Natural killer cell treated with Interleukin-12 subunit alpha and Interleukin-12 subunit beta and Interleukin-15 and Interleukin-18, amount 100 ng/mL, for 72 hours (primary cell): Measurements from ENCODE around the gene TMEM222. TPM values are rescaled to one million over a fixed set of nuclear protein-coding genes. Genes with fewer than 3 reads are reported as not detected.
A peak's percentile ranks its signal among the peaks of the same experiment; 100 is the strongest.
"Not testable (repeated sequence)": the region's sequence is repeated elsewhere in the genome, so short reads cannot be mapped to it uniquely, and the experiment has no call there.

Experiments
- ATAC-seq, 2 donors: fragments of 150-1000 bp; cut with Tn5 transposase in 1 of 2; sonication (Bioruptor Pico), chemical (Tn5 transposase) in 1 of 2; 2 replicates each; pipeline ENCODE4 v1.10.0; 2021
- DNase-seq: peaks from one replicate; pipeline ENCODE4 v3.0.0; 2022; ENCODE audit warnings: low spot score
- H3K27ac Mint-ChIP-seq, 2 donors: 1 replicate in 1 of 2; 2 replicates in 1 of 2; pipeline ENCODE4 v1.8.0; 2022; ENCODE audit warnings: mixed read lengths in 2 of 2, mild to moderate bottlenecking in 1 of 2, moderate library complexity in 1 of 2
- H3K27me3 Mint-ChIP-seq, 2 donors: 1 replicate in 1 of 2; 2 replicates in 1 of 2; pipeline ENCODE4 v1.8.0; 2022; ENCODE audit warnings: mixed read lengths in 2 of 2
- H3K36me3 Mint-ChIP-seq: one replicate; pipeline ENCODE4 v1.8.0; 2022; ENCODE audit warnings: mixed read lengths
- H3K4me1 Mint-ChIP-seq, 2 donors: 1 replicate in 1 of 2; 2 replicates in 1 of 2; pipeline ENCODE4 v1.8.0; 2022; ENCODE audit warnings: low read depth in 2 of 2, mixed read lengths in 2 of 2, mild to moderate bottlenecking in 1 of 2
- H3K4me3 Mint-ChIP-seq: one replicate; pipeline ENCODE4 v1.8.0; 2022; ENCODE audit warnings: mixed read lengths
- H3K9me3 Mint-ChIP-seq: 2 replicates; pipeline ENCODE4 v1.8.0; 2022; ENCODE audit warnings: mixed read lengths
- total RNA-seq, 2 donors: library from RNA; stranded (reverse); gene quantifications; one replicate each; pipeline ENCODE4 v1.2.3, GENCODE V29; 2022

TMEM222 gene, protein sequence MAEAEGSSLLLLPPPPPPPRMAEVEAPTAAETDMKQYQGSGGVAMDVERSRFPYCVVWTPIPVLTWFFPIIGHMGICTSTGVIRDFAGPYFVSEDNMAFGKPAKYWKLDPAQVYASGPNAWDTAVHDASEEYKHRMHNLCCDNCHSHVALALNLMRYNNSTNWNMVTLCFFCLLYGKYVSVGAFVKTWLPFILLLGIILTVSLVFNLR
- 10 to 100 TPM; 40.6 to 49.5 TPM for total RNA-seq

DNA sequence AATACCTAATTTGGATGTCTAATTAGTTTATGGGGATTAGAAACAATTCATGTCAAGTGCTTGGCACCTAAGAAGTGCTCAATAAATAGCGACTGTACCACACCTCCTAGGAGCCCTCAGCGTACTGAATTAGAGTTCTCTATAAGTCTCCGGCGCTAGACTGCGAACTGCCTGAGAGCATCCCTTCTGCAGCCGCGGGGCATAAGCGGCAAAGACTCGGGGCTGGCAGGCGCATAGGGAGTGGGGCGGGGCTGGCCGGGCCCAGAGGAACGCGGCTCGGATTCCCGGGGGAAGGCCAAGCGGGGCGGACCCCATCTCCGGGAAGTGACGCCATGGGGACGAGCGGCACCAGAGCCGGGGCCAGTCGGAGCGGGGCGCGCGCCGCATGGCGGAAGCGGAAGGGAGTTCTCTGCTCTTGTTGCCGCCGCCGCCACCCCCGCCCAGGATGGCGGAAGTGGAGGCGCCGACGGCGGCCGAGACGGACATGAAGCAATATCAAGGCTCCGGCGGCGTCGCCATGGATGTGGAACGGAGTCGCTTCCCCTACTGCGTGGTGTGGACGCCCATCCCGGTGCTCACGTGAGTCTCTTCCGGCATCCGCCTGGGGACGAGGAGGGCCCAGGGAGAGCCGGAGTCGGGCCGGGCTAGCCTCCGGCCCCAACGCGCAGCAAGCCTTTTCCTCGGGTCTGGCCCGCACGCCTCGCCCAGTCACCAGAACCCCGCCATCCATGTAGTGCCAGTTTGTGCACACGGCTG lies at the start of gene TMEM222:
Gene TMEM222 (plus strand): TSS at position 351 of the 756 bp plus-strand sequence. CDS start 35 bp downstream, at position 386.
- Mint-ChIP-seq H3K4me3 (peak within 1 kb of the TSS; percentile 94), H3K36me3 (no peaks in the 10 kb centered on the region), H3K27me3 (peaks cover 8% of the 10 kb centered on the region in 2 donors), H3K4me1 (peaks cover 19 to 29% of the 10 kb centered on the region in 2 donors), H3K9me3 (no peaks in the 10 kb centered on the region), H3K27ac (peak within 1 kb of the TSS; percentile 88 to 93)
- DNase-seq, result peak; percentile 99
- peak; percentile 99 for ATAC-seq

GRCh38 chr1:27274204-27274603 lies 47.8 kb upstream of the TMEM222 start:
- ATAC-seq (no peak), DNase-seq (no peak)
- Mint-ChIP-seq H3K36me3 (no peaks in the 10 kb centered on the region), H3K4me1 (peaks cover 11 to 13% of the 10 kb centered on the region in 2 donors), H3K4me3 (no peak overlapping the region), H3K27me3 (no peaks in the 10 kb centered on the region), H3K27ac (no peak overlapping the region), H3K9me3 (no peaks in the 10 kb centered on the region)

GRCh38 chr1:27275696-27276095 lies 46.3 kb upstream of the TMEM222 start:
- H3K9me3 Mint-ChIP-seq, result no peaks in the 10 kb centered on the region
- DNase-seq (no peak), ATAC-seq (no peak)
- no peaks in the 10 kb centered on the region for H3K27me3 Mint-ChIP-seq
- no peaks in the 10 kb centered on the region for H3K36me3 Mint-ChIP-seq
- H3K4me3 Mint-ChIP-seq, result no peak overlapping the region
- peaks cover 13% of the 10 kb centered on the region in 2 donors for H3K4me1 Mint-ChIP-seq
- no peak overlapping the region for H3K27ac Mint-ChIP-seq

- H3K36me3 Mint-ChIP-seq, result no peaks in the 10 kb centered on the region
- ATAC-seq (peak; percentile 77 to 80), DNase-seq (peak; percentile 83)
- no peak overlapping the region for H3K27ac Mint-ChIP-seq
- no peak overlapping the region for H3K4me3 Mint-ChIP-seq
- peaks cover 0 to 3% of the 10 kb centered on the region in 2 donors for H3K4me1 Mint-ChIP-seq
- H3K27me3 Mint-ChIP-seq, result no peaks in the 10 kb centered on the region
- H3K9me3 Mint-ChIP-seq, result no peaks in the 10 kb centered on the region
Observed at GRCh38 chr1:27284425-27285273, 37.3 kb upstream of the TMEM222 start.

GRCh38 chr1:27285274-27285660 lies 36.7 kb upstream of the TMEM222 start:
- Mint-ChIP-seq H3K27me3 (no peaks in the 10 kb centered on the region), H3K4me3 (no peak overlapping the region), H3K9me3 (no peaks in the 10 kb centered on the region)

GRCh38 chr1:27285821-27286220 lies 36.1 kb upstream of the TMEM222 start:
- H3K4me3 Mint-ChIP-seq, ATAC-seq, H3K9me3 Mint-ChIP-seq, DNase-seq, H3K36me3 Mint-ChIP-seq, H3K4me1 Mint-ChIP-seq, H3K27me3 Mint-ChIP-seq, H3K27ac Mint-ChIP-seq: not testable (repeated sequence)

More at GRCh38 chr1:27285274-27285660, 36.7 kb upstream of the TMEM222 start:
- Mint-ChIP-seq H3K27ac (no peak overlapping the region), H3K36me3 (no peaks in the 10 kb centered on the region), H3K4me1 (peaks cover 0 to 3% of the 10 kb centered on the region in 2 donors)
- DNase-seq (no peak), ATAC-seq (no peak)

GRCh38 chr1:27289125-27289524 lies 32.8 kb upstream of the TMEM222 start:
- not testable (repeated sequence) for DNase-seq, H3K4me1 Mint-ChIP-seq, H3K9me3 Mint-ChIP-seq, H3K4me3 Mint-ChIP-seq, H3K36me3 Mint-ChIP-seq, ATAC-seq, H3K27ac Mint-ChIP-seq, H3K27me3 Mint-ChIP-seq

GRCh38 chr1:27290581-27290980 lies 31.4 kb upstream of the TMEM222 start:
- Mint-ChIP-seq H3K9me3 (no peaks in the 10 kb centered on the region), H3K4me1 (no peaks in the 10 kb centered on the region), H3K27me3 (no peaks in the 10 kb centered on the region), H3K4me3 (no peak overlapping the region), H3K27ac (no peak overlapping the region), H3K36me3 (no peaks in the 10 kb centered on the region)
- ATAC-seq, result no peak
- DNase-seq, result no peak

DNA sequence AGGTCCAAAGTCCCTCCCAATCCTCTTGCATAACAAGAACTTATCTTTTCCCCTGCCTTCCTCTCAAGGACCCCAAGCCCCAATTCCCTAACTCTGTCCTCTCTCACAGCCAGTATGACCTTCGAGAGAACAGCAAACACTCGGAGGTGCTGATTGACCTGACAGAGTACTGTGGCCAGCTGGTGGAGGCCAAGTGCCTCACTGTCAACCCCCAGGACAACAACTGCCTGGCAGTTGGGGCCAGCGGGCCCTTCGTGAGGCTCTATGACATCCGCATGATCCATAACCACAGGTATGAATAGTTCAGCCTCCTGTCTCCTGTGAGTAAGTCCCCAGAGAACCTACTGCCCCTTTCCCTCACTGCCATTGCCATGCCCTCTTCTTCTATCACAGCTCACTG lies 29.9 kb upstream of the TMEM222 start:
- H3K27ac Mint-ChIP-seq, result no peak overlapping the region
- DNase-seq (no peak), ATAC-seq (no peak)
- no peaks in the 10 kb centered on the region for H3K27me3 Mint-ChIP-seq
- H3K4me3 Mint-ChIP-seq, result no peak overlapping the region
- H3K9me3 Mint-ChIP-seq, result no peaks in the 10 kb centered on the region
- H3K36me3 Mint-ChIP-seq, result no peaks in the 10 kb centered on the region
- no peaks in the 10 kb centered on the region for H3K4me1 Mint-ChIP-seq

DNA sequence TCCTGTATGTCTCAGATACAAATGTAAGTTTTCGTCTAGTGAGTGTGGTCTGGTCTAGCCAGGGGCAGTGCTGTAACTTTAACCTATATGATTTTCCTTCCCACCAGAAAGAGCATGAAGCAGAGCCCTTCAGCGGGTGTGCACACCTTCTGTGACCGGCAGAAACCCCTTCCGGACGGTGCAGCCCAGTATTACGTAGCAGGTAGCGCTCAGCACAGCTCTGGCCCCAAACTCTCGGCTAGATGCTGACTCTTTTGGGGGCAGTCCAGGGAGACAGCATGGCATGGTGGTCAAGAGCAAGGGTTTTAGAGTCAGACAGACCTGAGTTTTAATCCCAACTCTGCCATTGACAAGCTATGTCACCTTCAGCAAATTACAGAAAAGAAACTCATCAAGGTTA lies 28.0 kb upstream of the TMEM222 start:
- H3K4me1 Mint-ChIP-seq, result no peaks in the 10 kb centered on the region
- H3K36me3 Mint-ChIP-seq, result no peaks in the 10 kb centered on the region
- DNase-seq, result no peak
- H3K9me3 Mint-ChIP-seq, result no peaks in the 10 kb centered on the region
- H3K4me3 Mint-ChIP-seq, result no peak overlapping the region
- no peak for ATAC-seq
- no peak overlapping the region for H3K27ac Mint-ChIP-seq
- no peaks in the 10 kb centered on the region for H3K27me3 Mint-ChIP-seq

- H3K36me3 Mint-ChIP-seq, result no peaks in the 10 kb centered on the region
- no peak overlapping the region for H3K27ac Mint-ChIP-seq
- no peaks in the 10 kb centered on the region for H3K4me1 Mint-ChIP-seq
- DNase-seq (no peak), ATAC-seq (peak; percentile 57)
- no peaks in the 10 kb centered on the region for H3K9me3 Mint-ChIP-seq
- no peak overlapping the region for H3K4me3 Mint-ChIP-seq
- no peaks in the 10 kb centered on the region for H3K27me3 Mint-ChIP-seq
Observed at GRCh38 chr1:27296773-27297291, 25.1 kb upstream of the TMEM222 start.

GRCh38 chr1:27297903-27298302 lies 24.1 kb upstream of the TMEM222 start:
- H3K36me3 Mint-ChIP-seq, result no peaks in the 10 kb centered on the region

GRCh38 chr1:27298632-27299384 lies 23.2 kb upstream of the TMEM222 start:
- Mint-ChIP-seq H3K36me3 (no peaks in the 10 kb centered on the region), H3K27me3 (no peaks in the 10 kb centered on the region), H3K4me3 (no peak overlapping the region), H3K9me3 (no peaks in the 10 kb centered on the region), H3K27ac (no peak overlapping the region), H3K4me1 (no peaks in the 10 kb centered on the region)
- DNase-seq (no peak), ATAC-seq (no peak)

More at GRCh38 chr1:27297903-27298302, 24.1 kb upstream of the TMEM222 start:
- H3K9me3 Mint-ChIP-seq, result no peaks in the 10 kb centered on the region
- ATAC-seq, result no peak
- DNase-seq, result no peak
- no peak overlapping the region for H3K27ac Mint-ChIP-seq
- no peaks in the 10 kb centered on the region for H3K4me1 Mint-ChIP-seq
- no peak overlapping the region for H3K4me3 Mint-ChIP-seq
- no peaks in the 10 kb centered on the region for H3K27me3 Mint-ChIP-seq
